ENCODE measurements around the gene ANKRD13A.
"Not testable (repeated sequence)": the region's sequence is repeated elsewhere in the genome, so short reads cannot be mapped to it uniquely, and the experiment has no call there.

The ANKRD13A gene

DNA sequence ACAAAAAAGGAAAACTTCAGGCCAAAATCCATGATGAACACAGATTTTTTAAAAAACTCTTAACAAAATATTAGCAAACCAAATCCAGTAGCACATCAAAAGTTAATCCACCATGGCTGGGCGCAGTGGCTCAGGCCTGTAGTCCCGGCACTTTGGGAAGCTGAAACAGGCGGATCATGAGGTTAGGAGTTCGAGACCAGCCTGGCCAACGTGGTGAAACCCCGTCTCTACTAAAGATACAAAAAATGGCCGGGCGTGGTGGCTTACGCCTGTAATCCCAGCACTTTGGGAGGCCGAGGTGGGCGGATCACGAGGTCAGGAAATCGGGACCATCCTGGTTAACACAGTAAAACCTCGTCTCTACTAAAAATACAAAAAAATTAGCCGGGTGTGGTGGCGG, 13.0 kb upstream of the ANKRD13A start:
- not testable (repeated sequence) for DNase-seq

DNA sequence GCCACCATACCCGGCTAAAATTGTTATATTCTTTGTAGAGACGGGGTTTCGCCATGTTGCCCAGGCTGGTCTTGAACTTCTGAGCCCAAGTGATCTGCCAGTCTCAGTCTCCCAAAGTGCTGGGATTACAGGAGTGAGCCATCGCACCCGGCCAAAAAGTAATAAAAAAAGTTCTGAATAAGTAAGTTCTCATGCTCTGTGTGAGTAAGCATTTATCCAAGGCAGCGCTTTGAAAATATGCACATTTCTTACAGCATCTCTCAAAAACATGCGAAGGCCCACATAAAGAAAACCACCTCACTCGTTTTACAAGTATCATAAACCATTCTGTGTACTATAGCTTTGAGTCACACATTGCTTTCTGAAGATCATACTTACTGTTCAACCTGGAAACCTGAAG, 11.6 kb upstream of the ANKRD13A start:
- DNase-seq: no peak

GRCh38 chr12:109988274-109988673, 11.0 kb upstream of the ANKRD13A start:
- DNase-seq: no peak

DNA sequence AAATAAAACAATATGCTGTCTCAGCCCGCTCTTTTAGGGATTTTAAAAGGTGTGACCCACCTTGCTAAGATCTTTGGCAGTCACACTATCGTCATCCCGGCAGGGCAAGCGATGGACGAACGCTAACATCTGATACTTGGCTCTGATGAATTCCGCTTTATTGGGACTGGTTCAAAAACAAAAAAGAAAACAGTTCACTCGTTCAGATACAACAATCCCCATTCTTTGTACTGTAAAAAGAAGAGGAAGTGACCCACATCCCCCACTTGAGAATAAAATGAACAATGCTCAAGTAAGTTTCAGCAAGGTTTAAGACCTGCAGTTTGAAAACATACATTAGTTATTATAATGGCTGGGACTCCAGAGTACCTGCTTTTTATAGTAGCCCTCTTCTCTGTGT, 10.3 kb upstream of the ANKRD13A start:
- DNase-seq: no peak

- DNase-seq: no peak
Measured at GRCh38 chr12:109989380-109989779, 9.8 kb upstream of the ANKRD13A start.

GRCh38 chr12:109991586-109991985, 7.6 kb upstream of the ANKRD13A start:
- no peak for DNase-seq

GRCh38 chr12:109993091-109993490, 6.1 kb upstream of the ANKRD13A start:
- no peak for DNase-seq

DNA sequence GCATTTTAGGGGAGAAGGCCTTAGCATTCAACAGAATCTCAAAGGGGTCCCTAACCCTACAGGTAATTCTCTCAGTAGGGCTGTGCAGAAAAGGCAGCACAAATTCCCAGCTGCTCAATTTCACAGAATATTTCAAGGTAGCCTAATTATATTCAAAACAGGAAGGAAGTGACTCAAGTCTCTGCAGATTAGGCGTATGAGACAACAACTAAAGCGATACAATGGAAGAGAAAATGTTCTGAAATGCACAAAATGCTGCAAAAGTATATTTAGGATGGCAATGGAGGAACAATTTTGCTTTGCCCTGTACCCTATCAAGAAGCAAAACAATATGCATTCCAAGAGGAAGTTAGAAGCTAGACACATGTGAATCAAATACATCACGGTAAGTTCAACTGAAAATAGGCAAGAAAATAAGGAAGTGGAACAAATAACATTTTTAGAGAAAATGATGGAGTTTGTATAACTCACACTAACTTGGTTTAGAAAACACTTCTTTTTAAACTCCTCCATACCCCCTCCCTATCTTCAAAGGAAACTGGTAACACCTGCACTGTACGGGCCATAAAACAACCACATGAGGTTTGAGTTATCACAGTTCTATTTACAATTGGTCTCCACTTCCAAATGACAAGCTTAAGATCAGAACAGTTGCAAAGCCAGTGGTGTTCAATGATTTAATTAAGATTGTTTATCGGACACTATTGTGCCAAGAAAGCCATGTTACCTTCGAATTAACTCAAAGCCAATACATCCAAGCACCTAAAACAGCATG, 4.6 kb upstream of the ANKRD13A start:
- no peak for DNase-seq

GRCh38 chr12:109995361-109995685, 3.9 kb upstream of the ANKRD13A start:
- no peak for DNase-seq

- peak; percentile 36 to 76 for DNase-seq
Measured at GRCh38 chr12:109995686-109996482, 3.3 kb upstream of the ANKRD13A start, which contains the start of gene GIT2. TSS of gene GIT2 (minus strand) at chr12:109996368. CDS start at chr12:109996224, 144 bp downstream.

DNA sequence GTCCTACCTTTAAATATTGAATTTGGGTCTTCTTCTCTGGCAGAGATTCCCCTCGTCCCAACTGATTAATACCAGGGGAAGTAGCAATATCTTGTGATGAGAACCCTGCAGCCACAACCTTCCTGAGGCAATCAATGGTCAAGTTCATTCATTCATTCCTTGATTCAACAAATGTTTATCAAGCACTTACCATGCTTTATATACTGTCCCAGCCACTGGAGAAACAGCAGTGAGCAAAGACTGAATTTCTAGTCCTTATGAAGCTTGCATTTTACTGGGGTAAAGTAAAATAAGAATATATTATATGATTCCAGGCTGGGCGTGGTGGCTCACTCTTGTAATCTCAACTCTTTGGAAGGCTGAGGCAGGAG, 2.8 kb upstream of the ANKRD13A start:
- no peak for DNase-seq

DNA sequence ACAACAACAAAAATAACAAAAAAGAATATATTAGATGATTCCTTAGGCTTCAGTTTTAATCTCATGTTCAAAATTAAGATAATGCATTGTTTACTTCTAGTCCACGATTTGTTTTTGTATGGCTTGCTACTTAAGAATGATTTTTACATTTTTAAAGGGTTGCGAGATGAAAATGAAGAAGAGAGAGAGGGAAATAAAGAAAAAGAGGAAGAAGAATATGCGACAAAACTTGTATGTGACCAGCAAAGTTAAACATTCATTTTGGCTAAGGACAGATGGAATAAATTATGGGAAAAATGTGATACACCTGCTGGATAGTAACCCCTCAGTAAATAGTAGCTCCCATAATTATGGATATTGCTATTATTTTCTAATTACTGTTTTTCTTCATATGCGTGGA, 1.8 kb upstream of the ANKRD13A start:
- no peak for DNase-seq

DNA sequence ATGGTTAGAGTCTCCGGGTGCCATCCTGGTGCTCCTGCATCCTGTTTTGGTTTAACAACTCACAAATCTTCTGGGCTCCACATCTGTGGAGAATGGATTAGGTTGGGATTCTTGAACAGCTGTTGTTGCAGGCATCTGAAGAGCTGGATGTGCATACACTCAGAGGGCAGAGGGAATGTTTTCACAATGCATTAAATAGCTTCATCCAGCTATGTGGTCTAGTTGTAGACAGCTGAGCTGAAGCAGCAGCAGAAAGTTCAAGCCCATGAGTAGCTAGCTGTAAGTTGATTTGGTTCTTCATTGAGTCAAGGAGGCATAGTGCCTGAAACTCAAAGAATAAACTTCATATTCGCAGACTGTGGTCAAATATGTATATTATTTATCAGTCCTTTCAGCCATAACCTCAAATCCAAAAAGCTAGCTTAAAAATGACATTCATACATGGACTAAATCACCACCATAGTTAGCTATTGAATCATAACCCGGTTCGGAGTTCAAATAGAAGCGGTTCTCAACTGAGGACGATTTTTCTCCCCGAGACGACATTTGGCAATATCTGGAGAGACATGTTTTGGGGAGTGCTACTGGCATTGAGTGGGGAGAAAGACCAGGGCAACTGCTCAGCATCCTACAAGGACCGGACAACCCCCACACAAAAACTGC, 858 bp upstream of the ANKRD13A start:
- no peak for DNase-seq

DNA sequence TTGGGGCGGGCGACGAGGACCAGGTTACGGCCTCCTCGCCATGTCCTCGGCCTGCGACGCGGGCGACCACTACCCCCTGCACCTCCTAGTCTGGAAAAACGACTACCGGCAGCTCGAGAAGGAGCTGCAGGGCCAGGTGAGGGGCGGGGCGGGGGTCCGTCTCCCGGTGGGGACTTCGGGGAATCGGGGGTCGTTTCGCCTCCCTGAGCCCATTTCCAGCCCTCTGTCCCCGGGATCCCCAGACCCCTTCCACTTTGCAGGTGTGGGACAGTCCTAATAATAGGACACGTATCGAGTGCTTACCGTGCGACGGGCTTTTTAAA, 380 bp downstream of the ANKRD13A start:
- no peak for DNase-seq

DNA sequence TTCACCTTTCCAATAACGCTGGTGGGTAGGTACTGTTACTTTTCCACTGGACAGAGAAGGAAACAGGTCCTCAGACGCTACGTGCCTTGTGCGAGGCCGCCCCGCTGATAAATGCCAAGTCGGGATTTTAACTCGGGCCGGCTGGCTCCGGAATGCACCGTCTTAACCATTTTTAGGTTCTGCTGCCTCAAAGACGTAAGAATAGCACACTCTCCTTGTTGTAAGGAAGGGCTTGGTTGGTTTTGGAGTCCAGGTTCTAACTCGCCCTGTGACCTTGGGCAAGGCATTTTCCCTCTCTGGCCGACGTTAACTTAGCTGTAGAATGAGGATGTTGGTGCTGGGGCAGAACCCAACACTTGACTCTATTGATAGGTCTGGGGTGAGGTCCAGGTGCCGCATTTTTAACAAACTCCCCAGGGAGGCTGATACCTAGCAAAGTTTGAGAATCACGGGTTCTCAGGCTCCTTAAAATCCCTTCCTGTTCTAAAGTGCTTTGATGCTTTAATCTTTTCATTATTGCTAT, 814 bp downstream of the ANKRD13A start:
- DNase-seq: no peak

GRCh38 chr12:110001596-110001995, 2.4 kb downstream of the ANKRD13A start:
- DNase-seq: no peak

GRCh38 chr12:110002676-110003515, 3.7 kb downstream of the ANKRD13A start:
- no peak for DNase-seq

DNA sequence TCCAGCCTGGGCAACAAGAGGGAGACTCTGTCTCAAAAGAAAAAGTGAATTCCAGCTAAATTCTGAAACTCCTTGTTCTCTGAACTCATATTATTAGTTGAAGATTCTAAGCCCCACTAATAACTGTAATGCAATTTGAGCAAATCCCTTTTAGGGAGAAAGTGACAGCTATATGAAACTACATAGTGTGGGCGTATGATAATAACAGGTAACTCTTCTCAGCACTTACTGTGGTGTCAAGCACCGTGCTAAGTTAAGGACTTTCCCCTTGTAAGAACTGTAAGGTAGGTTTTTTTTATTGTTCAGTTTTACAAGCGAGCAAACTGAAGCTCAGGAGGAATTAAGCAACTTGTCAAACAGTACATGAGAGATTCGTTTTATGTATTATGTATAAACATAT, 5.4 kb downstream of the ANKRD13A start:
- DNase-seq: no peak

- no peak for DNase-seq
Measured at GRCh38 chr12:110005319-110005973, 6.2 kb downstream of the ANKRD13A start.

- DNase-seq: no peak
Measured at GRCh38 chr12:110006115-110006514, 6.9 kb downstream of the ANKRD13A start.

GRCh38 chr12:110007881-110008280, 8.7 kb downstream of the ANKRD13A start:
- DNase-seq: no peak
